ENCODE measurements around the gene WNT5A. TPM values are rescaled to one million over a fixed set of nuclear protein-coding genes. Genes with fewer than 3 reads are reported as not detected.

The WNT5A gene
- total and polyA plus RNA-seq, 5 experiments from 2014 or later: not detected

DNA sequence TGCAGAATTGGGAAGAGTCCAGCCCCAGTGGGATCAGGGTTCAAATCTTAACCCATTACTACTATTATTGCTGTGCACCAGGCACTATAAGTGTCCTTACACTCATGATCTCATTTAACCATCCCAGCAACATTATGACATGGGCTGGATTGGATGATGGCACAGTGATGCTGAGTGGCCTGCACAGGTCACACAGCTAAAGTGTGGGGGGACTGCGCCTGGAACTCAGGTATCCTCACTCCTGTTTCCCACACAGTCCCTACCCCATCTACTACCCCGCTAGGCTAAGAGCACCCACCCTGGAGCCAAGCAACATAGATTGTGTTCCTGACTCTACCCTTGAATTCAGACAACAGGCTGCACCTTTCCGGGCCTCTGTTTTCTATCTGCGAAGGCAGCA, 16.0 kb downstream of the WNT5A start:
- H3K27ac Mint-ChIP-seq: no peak overlapping the region
- peaks cover 0 to 2% (median 0%) of the 10 kb centered on the region in 4 donors for H3K4me1 Mint-ChIP-seq
- no peaks in the 10 kb centered on the region for H3K36me3 Mint-ChIP-seq
- DNase-seq (no peak), ATAC-seq (no peak)
- H3K4me3 Mint-ChIP-seq: no peak overlapping the region
- H3K9me3 Mint-ChIP-seq: peaks cover 0 to 11% (median 0%) of the 10 kb centered on the region in 9 donors
- H3K27me3 Mint-ChIP-seq: peaks cover 2 to 39% (median 19%) of the 10 kb centered on the region in 5 donors
- POLR2A ChIA-PET: no interaction called here

DNA sequence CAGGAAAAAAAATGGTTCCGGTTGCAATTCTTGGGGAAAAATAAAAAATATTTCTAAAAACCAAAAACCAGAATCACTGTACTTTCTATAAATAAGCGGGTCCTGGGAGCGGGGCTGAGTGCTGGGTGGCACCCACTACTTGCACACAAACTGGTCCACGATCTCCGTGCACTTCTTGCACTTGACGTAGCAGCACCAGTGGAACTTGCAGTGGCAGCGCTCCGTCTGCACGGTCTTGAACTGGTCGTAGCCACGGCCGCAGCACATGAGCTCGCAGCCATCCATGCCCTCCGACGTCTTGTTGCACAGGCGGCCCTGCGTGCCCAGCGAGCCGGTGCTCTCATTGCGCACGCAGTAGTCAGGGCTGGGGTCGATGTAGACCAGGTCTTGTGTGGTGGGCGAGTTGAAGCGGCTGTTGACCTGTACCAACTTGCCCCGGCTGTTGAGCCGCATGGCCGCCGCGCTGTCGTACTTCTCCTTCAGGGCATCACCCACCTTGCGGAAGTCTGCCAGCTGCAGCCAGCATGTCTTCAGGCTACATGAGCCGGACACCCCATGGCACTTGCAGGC, 17.1 kb downstream of the WNT5A start:
- peaks cover 0 to 11% (median 0%) of the 10 kb centered on the region in 9 donors for H3K9me3 Mint-ChIP-seq
- no peak for ATAC-seq
- peaks cover 2 to 30% (median 19%) of the 10 kb centered on the region in 5 donors for H3K27me3 Mint-ChIP-seq
- no peaks in the 10 kb centered on the region for H3K36me3 Mint-ChIP-seq
- no peak overlapping the region for H3K4me3 Mint-ChIP-seq
- POLR2A ChIA-PET: no interaction called here
- H3K4me1 Mint-ChIP-seq: peaks cover 0 to 2% (median 0%) of the 10 kb centered on the region in 4 donors
- no peak overlapping the region for H3K27ac Mint-ChIP-seq
- no peak for DNase-seq

DNA sequence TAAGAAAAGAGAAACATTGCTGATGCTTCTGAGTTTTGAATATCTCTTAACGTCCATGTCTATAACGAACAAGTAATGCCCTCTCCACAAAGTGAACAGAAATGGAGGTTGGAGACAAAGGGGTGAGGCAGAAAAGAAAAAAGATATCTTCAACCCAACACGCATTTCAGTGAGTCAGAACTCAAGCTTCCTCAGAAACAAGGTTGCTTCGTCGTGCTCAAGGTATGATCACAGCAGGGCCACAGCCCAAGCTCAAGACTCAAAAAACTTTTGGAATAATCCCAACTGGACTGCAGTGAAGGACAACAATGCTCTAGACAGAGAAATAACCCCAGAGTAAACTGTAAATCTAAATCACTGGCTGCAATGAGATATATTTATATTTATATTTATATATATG, 18.9 kb downstream of the WNT5A start:
- no peaks in the 10 kb centered on the region for H3K9me3 Mint-ChIP-seq
- ATAC-seq (no peak), DNase-seq (no peak)
- no peak overlapping the region for H3K4me3 Mint-ChIP-seq
- peaks cover 1 to 18% (median 11%) of the 10 kb centered on the region in 5 donors for H3K27me3 Mint-ChIP-seq
- H3K4me1 Mint-ChIP-seq: peaks cover 0 to 2% (median 0%) of the 10 kb centered on the region in 4 donors
- H3K36me3 Mint-ChIP-seq: no peaks in the 10 kb centered on the region
- POLR2A ChIA-PET: no interaction called here
- H3K27ac Mint-ChIP-seq: no peak overlapping the region

DNA sequence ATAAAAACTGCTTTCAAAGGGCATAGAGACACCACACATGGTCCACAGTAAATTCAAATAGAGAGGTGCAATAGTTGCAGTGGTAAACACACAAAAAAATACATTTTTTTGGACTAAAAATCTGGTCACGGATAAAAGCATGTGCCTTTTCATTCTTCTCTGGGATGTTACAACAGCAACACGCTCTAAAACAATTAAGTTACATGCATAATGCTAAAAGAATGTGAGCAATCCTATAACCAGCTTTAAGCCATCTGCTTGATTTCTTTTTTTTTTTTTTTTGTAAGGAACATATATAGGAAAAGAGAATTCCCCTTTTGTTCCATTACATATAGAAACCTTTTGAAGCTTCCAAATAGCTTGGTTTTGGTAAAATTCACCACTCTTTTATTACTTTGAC, 20.0 kb downstream of the WNT5A start:
- peaks cover 1 to 7% (median 3%) of the 10 kb centered on the region in 5 donors for H3K27me3 Mint-ChIP-seq
- no peaks in the 10 kb centered on the region for H3K9me3 Mint-ChIP-seq
- H3K4me3 Mint-ChIP-seq: no peak overlapping the region
- peaks cover 0 to 2% (median 0%) of the 10 kb centered on the region in 4 donors for H3K4me1 Mint-ChIP-seq
- ATAC-seq: no peak
- H3K36me3 Mint-ChIP-seq: no peaks in the 10 kb centered on the region
- no peak for DNase-seq
- POLR2A ChIA-PET: no interaction called here
- no peak overlapping the region for H3K27ac Mint-ChIP-seq

DNA sequence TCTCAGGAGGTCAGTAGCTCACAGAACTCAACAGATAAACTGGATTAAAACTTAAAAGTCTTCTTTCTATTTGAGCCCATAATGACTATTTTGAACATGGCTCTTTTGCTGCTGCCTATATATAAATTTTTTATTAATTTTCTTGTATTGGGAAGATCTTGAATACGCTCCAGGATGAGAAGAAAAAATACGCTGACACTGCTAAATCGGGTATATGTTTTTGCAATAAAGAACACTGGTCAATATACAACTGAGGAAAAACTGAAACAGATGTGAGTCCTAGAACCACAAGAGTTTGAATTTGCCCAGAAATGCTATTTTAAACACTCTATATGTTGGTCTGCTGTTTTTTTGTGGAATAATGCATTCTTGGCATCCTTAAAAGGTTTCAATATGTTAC, 20.6 kb downstream of the WNT5A start:
- DNase-seq (no peak), ATAC-seq (no peak)
- no peaks in the 10 kb centered on the region for H3K36me3 Mint-ChIP-seq
- H3K4me1 Mint-ChIP-seq: no peaks in the 10 kb centered on the region
- H3K27me3 Mint-ChIP-seq: peaks cover 0 to 5% (median 0%) of the 10 kb centered on the region in 5 donors
- H3K4me3 Mint-ChIP-seq: no peak overlapping the region
- POLR2A ChIA-PET: no interaction called here
- H3K9me3 Mint-ChIP-seq: no peaks in the 10 kb centered on the region
- no peak overlapping the region for H3K27ac Mint-ChIP-seq

DNA sequence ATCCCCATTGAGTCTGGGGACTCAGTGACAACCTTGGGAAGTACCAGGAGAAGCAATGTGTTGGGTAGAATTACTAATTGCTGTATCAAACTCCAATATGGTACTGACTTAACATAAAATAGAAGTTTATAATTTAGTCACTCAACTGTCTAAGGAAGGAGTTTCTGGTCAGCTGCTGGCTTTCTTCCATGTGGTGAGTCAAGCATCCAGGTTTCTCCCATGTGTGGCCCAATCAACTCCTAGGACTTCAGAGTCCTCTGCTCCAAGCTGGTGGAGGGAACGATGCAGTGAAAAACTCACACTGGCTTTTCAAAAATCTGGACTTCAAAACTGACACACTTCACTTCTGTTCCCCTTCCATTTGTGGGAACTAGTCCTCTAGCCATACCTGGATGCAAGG, 25.2 kb downstream of the WNT5A start:
- POLR2A ChIA-PET: no interaction called here
- no peaks in the 10 kb centered on the region for H3K36me3 Mint-ChIP-seq
- H3K4me1 Mint-ChIP-seq: no peaks in the 10 kb centered on the region
- peaks cover 0 to 7% (median 0%) of the 10 kb centered on the region in 9 donors for H3K9me3 Mint-ChIP-seq
- no peak overlapping the region for H3K4me3 Mint-ChIP-seq
- peaks cover 0 to 14% (median 2%) of the 10 kb centered on the region in 5 donors for H3K27me3 Mint-ChIP-seq
- ATAC-seq (no peak), DNase-seq (no peak)
- no peak overlapping the region for H3K27ac Mint-ChIP-seq

DNA sequence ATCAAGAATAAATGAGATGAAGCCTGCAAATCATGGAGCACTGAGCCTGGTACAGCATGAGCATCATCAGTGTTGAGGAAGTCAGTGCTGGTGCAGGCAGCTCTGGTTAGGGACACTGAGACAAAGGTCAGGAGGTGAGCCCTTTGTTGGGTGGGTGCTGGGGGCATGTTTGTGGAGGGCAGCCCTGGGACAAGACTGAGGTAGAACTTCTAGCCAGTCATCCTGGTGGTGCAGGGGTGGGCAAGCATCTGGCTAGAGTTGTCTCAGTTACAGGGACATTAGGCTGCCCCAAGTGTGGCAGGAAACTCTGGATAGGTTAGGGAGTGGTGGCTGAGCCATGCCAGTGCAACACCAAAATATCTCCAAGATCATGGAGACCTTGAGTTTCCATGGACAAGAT, 27.3 kb downstream of the WNT5A start:
- no peaks in the 10 kb centered on the region for H3K36me3 Mint-ChIP-seq
- peaks cover 0 to 14% (median 2%) of the 10 kb centered on the region in 5 donors for H3K27me3 Mint-ChIP-seq
- no peaks in the 10 kb centered on the region for H3K4me1 Mint-ChIP-seq
- H3K9me3 Mint-ChIP-seq: peaks cover 0 to 7% (median 0%) of the 10 kb centered on the region in 9 donors
- ATAC-seq (no peak), DNase-seq (no peak)
- H3K4me3 Mint-ChIP-seq: no peak overlapping the region
- no peak overlapping the region for H3K27ac Mint-ChIP-seq
- POLR2A ChIA-PET: no interaction called here

DNA sequence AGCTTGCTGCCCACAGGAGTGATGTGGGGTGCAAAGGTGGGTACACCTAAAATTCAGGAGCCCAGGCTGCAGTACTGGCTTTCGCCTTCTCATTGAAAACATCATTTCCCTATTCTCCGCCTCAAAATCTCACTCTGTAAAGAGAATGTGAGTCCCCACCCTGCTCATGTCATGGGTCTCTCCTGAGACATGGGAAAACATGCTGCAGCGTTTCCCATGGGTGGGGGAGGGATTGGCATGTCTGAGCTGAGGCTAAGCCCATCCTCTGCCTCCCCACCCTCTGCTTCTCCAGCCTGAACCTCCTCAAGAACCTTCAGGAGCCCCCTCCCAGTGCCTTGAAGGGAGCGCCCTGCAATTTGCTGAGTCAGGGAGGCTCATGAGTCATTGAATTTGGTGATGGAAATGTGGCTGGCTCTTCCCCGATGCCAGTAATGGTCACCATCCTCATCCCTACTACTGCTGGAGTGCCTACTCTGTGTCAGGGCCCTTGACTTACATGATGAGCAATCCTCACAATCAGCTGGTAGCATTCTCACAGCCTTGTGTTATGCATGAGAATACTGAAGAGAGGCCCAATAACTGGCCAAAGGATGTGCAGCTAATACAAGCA, 28.8 kb downstream of the WNT5A start:
- Mint-ChIP-seq H3K36me3 (no peaks in the 10 kb centered on the region), H3K4me3 (no peak overlapping the region), H3K27me3 (peaks cover 0 to 14% (median 2%) of the 10 kb centered on the region in 5 donors), H3K4me1 (no peaks in the 10 kb centered on the region), H3K27ac (no peak overlapping the region), H3K9me3 (peaks cover 0 to 7% (median 0%) of the 10 kb centered on the region in 9 donors)
- ATAC-seq (no peak), DNase-seq (no peak)
- POLR2A ChIA-PET: no interaction called here

DNA sequence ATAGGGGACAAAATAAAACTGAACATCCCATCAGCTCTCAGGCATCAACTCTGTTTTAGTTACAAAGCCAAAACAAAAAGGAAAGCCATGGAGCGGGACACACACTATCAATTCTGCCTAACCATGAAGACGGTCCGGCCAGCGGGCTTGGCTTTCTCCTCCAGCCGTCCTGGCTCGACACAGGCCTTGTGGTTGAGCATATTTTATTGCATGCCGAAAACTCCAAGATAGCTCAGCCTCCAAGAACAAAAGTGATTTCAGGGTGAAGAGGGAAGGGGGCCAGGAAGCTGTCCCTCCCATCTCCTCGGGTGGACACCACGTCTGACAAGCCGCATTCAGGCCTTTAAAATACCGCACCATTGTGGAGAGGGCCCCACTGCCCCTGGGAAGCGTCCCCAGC, 31.2 kb downstream of the WNT5A start:
- no peaks in the 10 kb centered on the region for H3K36me3 Mint-ChIP-seq
- ATAC-seq (no peak), DNase-seq (no peak)
- H3K9me3 Mint-ChIP-seq: peaks cover 0 to 5% (median 0%) of the 10 kb centered on the region in 9 donors
- POLR2A ChIA-PET: no interaction called here
- peaks cover 0 to 8% (median 2%) of the 10 kb centered on the region in 5 donors for H3K27me3 Mint-ChIP-seq
- H3K4me3 Mint-ChIP-seq: no peak overlapping the region
- H3K4me1 Mint-ChIP-seq: no peaks in the 10 kb centered on the region
- H3K27ac Mint-ChIP-seq: no peak overlapping the region

DNA sequence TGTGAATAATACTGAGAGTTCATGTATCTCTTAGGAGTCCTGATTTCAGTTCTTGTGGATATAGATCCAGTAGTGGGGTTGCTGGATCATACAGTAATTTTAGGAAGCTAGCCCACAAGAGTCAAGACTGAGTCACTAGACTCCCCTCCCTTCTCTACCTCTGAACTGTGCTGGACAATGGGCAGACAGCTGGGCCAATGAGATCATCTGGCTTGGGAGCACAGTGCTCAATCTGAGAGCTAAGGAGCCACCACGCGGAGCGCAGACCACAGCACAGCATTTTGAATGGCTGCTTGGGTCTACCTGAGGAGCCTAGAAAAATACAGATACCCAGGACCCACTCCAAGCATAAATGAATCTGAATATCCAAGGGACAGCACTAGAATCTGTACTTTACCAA, 32.5 kb downstream of the WNT5A start:
- DNase-seq (no peak), ATAC-seq (no peak)
- Mint-ChIP-seq H3K9me3 (no peaks in the 10 kb centered on the region), H3K27ac (no peak overlapping the region), H3K4me1 (no peaks in the 10 kb centered on the region), H3K4me3 (no peak overlapping the region), H3K27me3 (peaks cover 0 to 5% (median 1%) of the 10 kb centered on the region in 5 donors), H3K36me3 (no peaks in the 10 kb centered on the region)
- POLR2A ChIA-PET: no interaction called here

DNA sequence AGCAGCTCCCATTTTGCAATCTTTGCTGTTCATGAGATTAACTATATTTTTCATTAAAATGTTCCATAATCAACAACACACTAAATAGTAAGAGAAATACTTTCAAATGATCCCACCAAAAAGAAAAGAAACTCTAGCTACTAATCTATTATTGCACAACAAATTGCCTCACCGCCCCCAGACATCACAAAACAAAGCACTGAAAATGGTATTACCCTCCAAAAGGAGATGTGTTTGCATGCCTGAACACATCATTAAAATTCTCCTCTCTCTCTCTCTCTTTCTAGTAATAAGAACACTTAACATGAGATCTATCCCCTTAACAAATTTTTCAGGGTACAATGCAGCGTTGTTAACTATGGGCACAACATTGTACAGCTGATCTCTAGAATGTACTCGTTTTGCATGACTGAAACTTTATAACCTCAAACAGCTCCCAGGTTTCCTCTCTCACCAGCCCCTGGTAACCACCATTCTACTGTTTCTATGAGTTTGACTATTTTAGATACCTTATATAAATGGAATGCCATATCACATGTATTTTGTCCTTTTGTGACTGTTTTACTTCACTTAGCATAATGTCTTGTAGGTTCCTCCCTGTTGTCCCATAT, 33.1 kb downstream of the WNT5A start:
- Mint-ChIP-seq H3K36me3 (no peaks in the 10 kb centered on the region), H3K4me3 (no peak overlapping the region), H3K27me3 (peaks cover 0 to 5% (median 1%) of the 10 kb centered on the region in 5 donors), H3K27ac (no peak overlapping the region), H3K4me1 (no peaks in the 10 kb centered on the region), H3K9me3 (no peaks in the 10 kb centered on the region)
- DNase-seq (no peak), ATAC-seq (no peak)
- POLR2A ChIA-PET: no interaction called here

DNA sequence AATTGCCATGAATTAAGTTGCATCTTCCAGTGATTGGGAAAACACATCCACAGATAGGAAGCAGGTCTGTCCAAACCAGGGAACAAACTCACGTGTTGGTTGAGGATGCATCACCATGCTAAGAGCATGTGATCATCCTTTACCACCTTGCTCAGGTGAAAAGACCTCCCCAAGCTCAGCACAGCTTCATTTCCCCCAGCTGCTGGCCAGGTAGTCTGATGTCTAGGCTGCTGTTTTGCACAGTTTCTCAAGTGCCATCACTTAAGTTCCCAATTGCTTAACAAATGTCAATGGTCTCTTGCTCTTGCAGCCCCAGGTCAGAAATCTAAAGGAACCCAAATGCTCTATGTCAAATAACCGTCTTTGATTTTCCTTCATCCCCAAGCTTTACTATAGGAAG, 34.2 kb downstream of the WNT5A start:
- Mint-ChIP-seq H3K36me3 (no peaks in the 10 kb centered on the region), H3K4me3 (no peak overlapping the region)
- POLR2A ChIA-PET: no interaction called here

DNA sequence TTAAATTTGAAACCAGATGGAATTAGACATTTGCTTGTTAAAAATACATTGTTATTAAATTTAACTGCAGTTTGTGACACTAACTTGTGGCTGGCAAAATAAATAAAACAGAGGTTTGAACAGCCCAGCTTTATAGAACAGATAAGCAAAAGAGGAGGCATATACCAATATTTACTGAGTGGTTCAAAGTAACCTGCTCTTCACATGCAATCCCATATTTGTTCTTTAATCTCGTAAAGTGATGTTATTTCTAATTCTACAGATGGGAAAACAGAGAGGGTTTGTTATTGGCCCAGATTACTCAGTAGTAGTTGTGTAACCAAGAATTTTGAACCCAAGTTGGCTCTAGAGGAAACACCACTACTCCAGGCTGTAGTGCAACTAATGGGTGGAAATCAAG, 37.6 kb downstream of the WNT5A start:
- POLR2A ChIA-PET: no interaction called here
- Mint-ChIP-seq H3K4me1 (no peaks in the 10 kb centered on the region), H3K4me3 (no peak overlapping the region), H3K27ac (no peak overlapping the region), H3K27me3 (peaks cover 0 to 25% (median 15%) of the 10 kb centered on the region in 5 donors), H3K9me3 (peaks cover 0 to 6% (median 0%) of the 10 kb centered on the region in 9 donors), H3K36me3 (no peaks in the 10 kb centered on the region)
- no peak for DNase-seq
- no peak for ATAC-seq

More for the DNA sequence above, 34.2 kb downstream of the WNT5A start:
- Mint-ChIP-seq H3K9me3 (no peaks in the 10 kb centered on the region), H3K27ac (no peak overlapping the region), H3K27me3 (peaks cover 1 to 5% (median 2%) of the 10 kb centered on the region in 5 donors), H3K4me1 (no peaks in the 10 kb centered on the region)
- DNase-seq: no peak
- no peak for ATAC-seq

All from naive thymus-derived CD8-positive, alpha-beta T cell (primary cell).